HCT116 (cell line): ENCODE measurements around the gene TMEM178A. TPM values are rescaled to one million over a fixed set of nuclear protein-coding genes. Genes with fewer than 3 reads are reported as not detected.

Source experiments
- ATAC-seq: fragments of 200-7000 bp; cut with Tn5 transposase; 2 replicates; pipeline ENCODE4 v1.9.1; 2020; ENCODE audit warnings: mild to moderate bottlenecking, moderate library complexity
- BruUV-seq: library from RNA; stranded (reverse); fragments of 400-500 nt; replicated peaks from 2 replicates; lab custom pipeline; 2021; lab: Mats Ljungman, UMichigan
- CTCF ChIA-PET: fragments of 300-600 bp; sonication (Branson Sonifier 250); formaldehyde crosslinking; loops from one replicate; lab custom pipeline; 2021; ENCODE audit warnings: antibody characterized with exemption; lab: Charles Lee
- POLR2A ChIA-PET: fragments of 300-600, 350-600 bp; sonication (Branson Sonifier 250); formaldehyde crosslinking; loops from one replicate; lab custom pipeline; 2021; ENCODE audit warnings: antibody characterized with exemption; lab: Charles Lee
- RAD21 ChIA-PET, 2 experiments: fragments of 300-600 bp; sonication (Branson Sonifier 250); formaldehyde crosslinking; loops; one replicate each; lab custom pipeline; 2023; ENCODE audit warnings: low total read pairs in 2 of 2; ENCODE audit not compliant: uncharacterized antibody in 2 of 2, unreplicated experiment in 2 of 2, low non-redundant PET in 1 of 2; lab: Charles Lee
- DNase-seq: peaks from one replicate; pipeline ENCODE4 v3.0.0-alpha.2; 2010; ENCODE audit warnings: low read depth, low spot score
- H2AFZ ChIP-seq: fragments of 200-600 bp; shearing (Covaris generic), sonication (generic); 2 replicates; pipeline ENCODE4 v1.6.1; 2017; ENCODE audit warnings: low read depth, mixed run types, mixed read lengths, antibody characterized with exemption, low read length; ENCODE audit not compliant: poor library complexity, severe bottlenecking
- H3K27ac ChIP-seq: 2 replicates; pipeline ENCODE4 v1.5.1; 2012; ENCODE audit warnings: low read depth, low read length
- H3K27me3 ChIP-seq: fragments of 200-600 bp; sonication (generic); 2 replicates; pipeline ENCODE4 v1.6.1; 2016; ENCODE audit warnings: mixed run types, low read length, mixed read lengths; ENCODE audit not compliant: insufficient read depth
- H3K36me3 ChIP-seq, 2 experiments: fragments of 200-500 bp in 1 of 2; fragments of 200-600 bp in 1 of 2; sonication (Bioruptor generic) in 1 of 2; sonication (generic) in 1 of 2; 2 replicates each; pipeline versions ENCODE4 v1.5.1 to v1.6.1; 2014 to 2016; ENCODE audit warnings: low read length in 2 of 2, inconsistent platforms in 1 of 2, mixed read lengths in 1 of 2, mixed run types in 1 of 2; ENCODE audit not compliant: insufficient read depth in 2 of 2, control insufficient read depth in 1 of 2
- H3K4me1 ChIP-seq, 2 experiments: fragments of 200-600 bp in 1 of 2; sonication (generic) in 1 of 2; 2 replicates each; pipeline versions ENCODE4 v1.5.1 to v1.6.1; 2012 to 2017; ENCODE audit warnings: low read length in 2 of 2, inconsistent platforms in 1 of 2, mild to moderate bottlenecking in 1 of 2, mixed read lengths in 1 of 2, mixed run types in 1 of 2, moderate library complexity in 1 of 2; ENCODE audit not compliant: insufficient read depth in 2 of 2, control insufficient read depth in 1 of 2
- H3K4me2 ChIP-seq: fragments of 200-600 bp; sonication (generic); 2 replicates; pipeline ENCODE4 v1.6.1; 2017; ENCODE audit warnings: mixed run types, low read length, mixed read lengths
- H3K4me3 ChIP-seq, 2 experiments: fragments of 200-600 bp in 1 of 2; sonication (generic) in 1 of 2; replicated peaks in 1 of 2; 2 replicates each; pipeline ENCODE4 v1.5.1; 2011 to 2016; ENCODE audit warnings: low read length in 2 of 2, control low read depth in 1 of 2, low read depth in 1 of 2, mild to moderate bottlenecking in 1 of 2, mixed read lengths in 1 of 2, mixed run types in 1 of 2
- H3K79me2 ChIP-seq: fragments of 200-600 bp; sonication (generic); 2 replicates; pipeline ENCODE4 v1.6.1; 2017; ENCODE audit warnings: mild to moderate bottlenecking, mixed run types, low read length, moderate library complexity, mixed read lengths; ENCODE audit not compliant: insufficient read depth
- H3K9ac ChIP-seq: fragments of 200-600 bp; sonication (generic); 2 replicates; pipeline ENCODE4 v1.6.1; 2016; ENCODE audit warnings: low read length, mixed read lengths
- H3K9me2 ChIP-seq: fragments of 200-600 bp; sonication (generic), shearing (Covaris generic); 2 replicates; pipeline ENCODE4 v1.6.1; 2017; ENCODE audit warnings: mixed run types, mild to moderate bottlenecking, moderate library complexity; ENCODE audit not compliant: insufficient read depth
- H3K9me3 ChIP-seq, 2 experiments: fragments of 200-500 bp in 1 of 2; fragments of 200-600 bp in 1 of 2; sonication (Bioruptor generic) in 1 of 2; sonication (generic) in 1 of 2; 2 replicates each; pipeline ENCODE4 v1.6.1; 2014 to 2017; ENCODE audit warnings: low read length in 2 of 2, mixed read lengths in 2 of 2, inconsistent platforms in 1 of 2, low read depth in 1 of 2, mild to moderate bottlenecking in 1 of 2, mixed run types in 1 of 2, moderate library complexity in 1 of 2; ENCODE audit not compliant: control insufficient read depth in 1 of 2, insufficient read depth in 1 of 2
- H4K20me1 ChIP-seq: fragments of 200-600 bp; sonication (generic), shearing (Covaris generic); 2 replicates; pipeline ENCODE4 v1.6.1; 2017; ENCODE audit warnings: mixed run types, mild to moderate bottlenecking, moderate library complexity; ENCODE audit not compliant: insufficient read depth
- CTCF ChIP-seq, 3 experiments: fragments of 200-600 bp in 1 of 3; sonication (generic) in 1 of 3; IDR thresholded peaks in 2 of 3; conservative IDR thresholded peaks in 1 of 3; 2 replicates each; pipeline ENCODE4 v1.5.1; 2012 to 2017; ENCODE audit warnings: low read depth in 2 of 3, low read length in 2 of 3, antibody characterized with exemption in 1 of 3, borderline replicate concordance in 1 of 3, control low read depth in 1 of 3, mild to moderate bottlenecking in 1 of 3, mixed read lengths in 1 of 3, mixed run types in 1 of 3, moderate library complexity in 1 of 3; ENCODE audit not compliant: insufficient read depth in 1 of 3
- EGR1 ChIP-seq: IDR thresholded peaks from 2 replicates; pipeline ENCODE4 v1.6.1; 2012; ENCODE audit warnings: low read depth
- ELF1 ChIP-seq: IDR thresholded peaks from 2 replicates; pipeline ENCODE4 v1.6.1; 2012; ENCODE audit warnings: low read depth, borderline replicate concordance
- FOSL1 ChIP-seq: IDR thresholded peaks from 2 replicates; pipeline ENCODE4 v1.6.1; 2012; ENCODE audit warnings: low read depth
- JUND ChIP-seq: IDR thresholded peaks from 2 replicates; pipeline ENCODE4 v1.6.1; 2012
- MAX ChIP-seq: IDR thresholded peaks from 2 replicates; pipeline ENCODE4 v1.6.1; 2012
- RAD21 ChIP-seq: IDR thresholded peaks from 2 replicates; pipeline ENCODE4 v1.6.1; 2012; ENCODE audit warnings: low read depth, mild to moderate bottlenecking
- SP1 ChIP-seq: IDR thresholded peaks from 2 replicates; pipeline ENCODE4 v1.6.1; 2012; ENCODE audit warnings: low read depth
- ZBTB33 ChIP-seq: IDR thresholded peaks from 2 replicates; pipeline ENCODE4 v1.6.1; 2011; ENCODE audit warnings: mild to moderate bottlenecking, low read length, moderate library complexity; ENCODE audit not compliant: insufficient replicate concordance; ENCODE audit errors: extremely low read depth
- ZFX ChIP-seq: fragments of 450-650 bp; IDR thresholded peaks from 2 replicates; pipeline ENCODE4 v1.6.1; 2017
- intact Hi-C: fragments of 100-400 bp; cut with micrococcal nuclease; formaldehyde crosslinking; loops from 2 replicates; pipeline ENCODE4 v1.10.0; 2022
- total RNA-seq: library from RNA; stranded (reverse); gene quantifications from one replicate; pipeline ENCODE4 v1.2.1, GENCODE V29; 2021; ENCODE audit not compliant: unreplicated experiment

Gene TMEM178A
- total RNA-seq, 1 experiment from 2014 or later, result 1.3 TPM

GRCh38 chr2:39632876-39633275 lies 32.8 kb upstream of the TMEM178A start:
- ATAC-seq, result no peak
- no peak for TF ChIP-seq SP1
- no peak for TF ChIP-seq ZBTB33
- TF ChIP-seq CTCF (IDR thresholded peaks at IDR 0.05 in 2 of 3, conservative IDR thresholded peaks at IDR 0.05 in 1 of 3; ENCODE audit: borderline replicate concordance in 1 of 3, insufficient read depth in 1 of 3, low read depth in 2 of 3, low read length in 2 of 3), result no peak
- no peak for TF ChIP-seq RAD21
- no peak for TF ChIP-seq FOSL1
- TF ChIP-seq ELF1, result no peak
- no peak for TF ChIP-seq EGR1
- TF ChIP-seq ZFX, result no peak
- TF ChIP-seq MAX, result no peak
- TF ChIP-seq JUND, result no peak

More at GRCh38 chr2:39632876-39633275, 32.8 kb upstream of the TMEM178A start:
- no peaks in the 10 kb centered on the region for H3K27me3 ChIP-seq
- intact Hi-C loops, result no loop called here
- POLR2A ChIA-PET, result no interaction called here
- CTCF ChIA-PET, result no interaction called here
- H2AFZ ChIP-seq, result no peak overlapping the region
- H3K9ac ChIP-seq, result no peak overlapping the region
- RAD21 ChIA-PET, result no interaction called here
- no peak overlapping the region for H3K4me3 ChIP-seq
- H3K9me3 ChIP-seq, result no peaks in the 10 kb centered on the region
- H3K9me2 ChIP-seq, result no peaks in the 10 kb centered on the region
- H3K27ac ChIP-seq, result no peak overlapping the region
- H3K4me2 ChIP-seq, result no peak overlapping the region
- no TSS peak for BruUV-seq
- no peaks in the 10 kb centered on the region for H3K4me1 ChIP-seq
- no peaks in the 10 kb centered on the region for H4K20me1 ChIP-seq
- no peaks in the 10 kb centered on the region for H3K79me2 ChIP-seq
- no peaks in the 10 kb centered on the region for H3K36me3 ChIP-seq
- DNase-seq, result no peak
